GM10847 (cell line): Measurements from ENCODE around the gene TULP3.
A peak's percentile ranks its signal among the peaks of the same experiment; 100 is the strongest.

Source experiments
- POLR2A ChIP-seq: IDR thresholded peaks from 2 replicates; pipeline ENCODE4 v1.6.1; 2011; ENCODE audit not compliant: insufficient read length; ENCODE audit errors: extremely low read depth

The TULP3 gene

DNA sequence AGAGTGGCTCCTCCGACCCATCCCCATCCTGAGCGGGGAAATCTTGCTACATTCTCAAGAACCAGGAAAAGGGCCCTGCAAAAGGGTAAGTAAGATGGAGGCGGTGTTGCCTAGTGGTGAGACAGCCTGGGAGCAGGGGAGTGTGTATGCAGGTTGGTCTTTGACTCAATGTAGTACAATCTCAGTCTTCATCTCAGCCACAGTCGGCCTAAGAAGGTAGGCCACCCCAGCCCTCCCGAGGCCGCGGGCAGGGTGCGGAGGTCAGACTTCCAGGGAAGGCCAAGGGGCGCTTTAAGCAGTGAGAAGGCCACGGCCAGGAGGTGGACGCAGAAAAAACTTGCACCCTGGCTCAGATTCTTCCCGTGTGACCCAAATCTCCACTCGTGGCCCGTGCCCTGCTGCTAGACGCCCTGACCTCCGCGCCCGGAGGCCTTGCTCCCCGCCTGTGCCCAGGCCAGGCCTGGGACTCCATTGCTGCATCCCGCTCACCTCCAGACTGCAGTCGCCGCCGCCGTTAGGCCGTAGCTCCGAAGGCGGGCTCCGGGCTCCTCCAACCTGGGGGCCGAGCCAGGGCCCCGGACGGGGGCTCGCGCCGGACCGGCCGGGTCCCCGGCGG is 14.2 kb upstream of the TULP3 start:
- TF ChIP-seq POLR2A, result no peak

DNA sequence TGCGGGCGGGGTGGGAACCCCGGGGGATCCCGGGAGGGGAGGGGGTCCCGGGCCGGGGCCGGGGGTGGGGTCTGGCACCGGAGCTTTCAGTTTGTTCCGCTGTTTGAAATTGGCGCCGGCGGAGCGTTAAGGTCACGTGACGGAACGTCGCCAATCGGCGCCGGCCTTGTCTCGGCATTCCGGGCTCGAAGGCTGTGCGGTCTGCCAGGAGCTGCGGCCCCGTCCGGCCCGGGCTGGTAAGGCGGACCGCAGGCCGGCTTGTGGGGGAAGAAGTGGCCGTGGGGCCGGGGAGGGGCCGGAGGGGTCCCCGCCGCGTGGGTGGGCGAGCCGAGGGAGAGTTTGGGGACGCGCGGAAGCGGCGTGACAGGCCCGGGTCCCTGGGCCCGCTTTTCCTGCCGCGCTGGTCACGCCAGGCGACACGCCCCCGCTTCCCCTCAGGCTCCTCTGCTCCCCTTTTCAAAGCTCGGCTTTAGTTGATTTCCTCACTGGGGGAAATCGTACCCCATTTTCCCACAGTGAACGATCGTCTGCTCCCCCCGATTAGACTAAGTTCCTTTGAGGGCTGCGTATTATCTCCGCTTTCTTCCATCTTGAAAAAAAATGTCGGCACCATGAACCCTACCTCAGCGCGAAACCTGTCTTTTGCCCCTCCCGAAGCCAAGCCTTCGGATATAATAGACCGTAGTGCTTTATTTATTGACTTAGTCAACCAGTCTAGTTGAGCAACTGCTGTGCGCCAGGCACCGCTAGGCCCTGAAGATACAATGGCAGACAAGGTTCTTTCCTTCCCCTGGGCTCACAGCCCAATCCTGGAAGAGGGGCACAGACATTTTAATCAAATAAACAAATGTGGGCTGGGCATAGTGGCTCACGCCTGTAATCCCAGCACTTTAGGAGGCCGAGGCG is 13.4 kb upstream of the TULP3 start, which contains the start of the genes FOXM1 and RHNO1:
TSS of gene FOXM1 (minus strand) at position 128 of the 906 bp plus-strand sequence. CDS start 2,696 bp downstream, outside the sequence.
TSS of gene RHNO1 (plus strand) at position 177 of the 906 bp plus-strand sequence. CDS start 8,144 bp downstream, outside the sequence.
- TF ChIP-seq POLR2A, result peak; percentile 63

GRCh38 chr12:2877953-2878732 is 12.5 kb upstream of the TULP3 start:
- TF ChIP-seq POLR2A, result no peak

DNA sequence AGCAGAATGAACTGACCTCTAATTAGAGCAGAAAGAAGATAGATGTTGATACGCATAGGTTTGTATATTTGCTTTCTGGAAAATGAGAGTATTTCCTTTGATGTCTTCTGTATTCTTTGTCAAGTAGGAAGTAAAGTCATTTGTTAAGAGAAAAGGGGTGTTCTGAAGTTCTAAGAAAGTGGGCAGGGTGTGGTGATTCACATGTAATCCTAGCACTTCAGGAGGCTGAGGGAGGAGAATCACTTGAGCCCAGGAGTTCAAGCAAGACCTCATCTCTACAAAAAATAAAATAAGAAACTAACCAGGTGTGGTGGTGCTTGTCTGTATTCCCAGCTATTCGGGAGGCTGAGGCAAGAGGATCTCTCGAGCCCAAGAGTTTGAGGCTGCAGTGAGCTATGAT is 10.8 kb upstream of the TULP3 start:
- TF ChIP-seq POLR2A, result no peak

DNA sequence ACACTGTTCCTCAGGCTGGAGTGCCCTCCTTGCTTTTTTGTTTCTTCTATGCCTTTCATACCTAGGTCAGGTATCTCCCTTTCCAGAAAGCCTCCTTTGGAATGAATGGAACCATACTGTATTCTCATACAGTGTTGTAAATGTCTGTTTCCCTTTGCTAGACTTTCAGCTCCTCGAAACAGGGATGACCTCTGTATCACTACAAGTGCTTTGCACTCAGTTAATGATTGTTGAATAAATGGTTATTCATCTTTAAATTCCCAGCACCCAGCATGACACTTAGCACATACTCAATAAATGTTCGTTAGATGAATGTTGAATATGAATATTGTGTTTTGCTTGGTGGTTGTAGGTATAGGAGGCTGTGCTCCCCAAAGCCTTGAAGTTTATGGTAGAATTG is 5.9 kb upstream of the TULP3 start:
- no peak for TF ChIP-seq POLR2A

- no peak for TF ChIP-seq POLR2A
These were observed 3.8 kb upstream of the TULP3 start for GRCh38 chr12:2886768-2887450.

DNA sequence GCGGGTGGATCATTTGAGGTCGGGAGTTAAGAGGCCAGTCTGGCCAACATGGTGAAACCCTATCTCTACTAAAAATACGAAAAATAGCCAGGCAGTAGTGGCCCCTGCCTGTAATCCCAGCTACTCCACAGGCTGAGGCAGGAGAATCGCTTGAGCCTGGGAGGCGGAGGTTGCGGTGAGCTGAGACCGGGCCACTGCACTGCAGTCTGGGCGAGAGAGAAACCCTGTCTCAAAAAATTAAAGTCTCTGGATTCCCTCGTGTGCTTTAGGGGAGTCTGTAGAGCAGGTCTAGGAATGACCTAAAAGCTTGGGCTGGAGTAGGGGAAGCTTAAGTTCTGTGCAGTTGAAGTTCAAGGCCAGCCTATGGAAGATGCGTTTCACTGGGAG is 697 bp upstream of the TULP3 start:
- no peak for TF ChIP-seq POLR2A

DNA sequence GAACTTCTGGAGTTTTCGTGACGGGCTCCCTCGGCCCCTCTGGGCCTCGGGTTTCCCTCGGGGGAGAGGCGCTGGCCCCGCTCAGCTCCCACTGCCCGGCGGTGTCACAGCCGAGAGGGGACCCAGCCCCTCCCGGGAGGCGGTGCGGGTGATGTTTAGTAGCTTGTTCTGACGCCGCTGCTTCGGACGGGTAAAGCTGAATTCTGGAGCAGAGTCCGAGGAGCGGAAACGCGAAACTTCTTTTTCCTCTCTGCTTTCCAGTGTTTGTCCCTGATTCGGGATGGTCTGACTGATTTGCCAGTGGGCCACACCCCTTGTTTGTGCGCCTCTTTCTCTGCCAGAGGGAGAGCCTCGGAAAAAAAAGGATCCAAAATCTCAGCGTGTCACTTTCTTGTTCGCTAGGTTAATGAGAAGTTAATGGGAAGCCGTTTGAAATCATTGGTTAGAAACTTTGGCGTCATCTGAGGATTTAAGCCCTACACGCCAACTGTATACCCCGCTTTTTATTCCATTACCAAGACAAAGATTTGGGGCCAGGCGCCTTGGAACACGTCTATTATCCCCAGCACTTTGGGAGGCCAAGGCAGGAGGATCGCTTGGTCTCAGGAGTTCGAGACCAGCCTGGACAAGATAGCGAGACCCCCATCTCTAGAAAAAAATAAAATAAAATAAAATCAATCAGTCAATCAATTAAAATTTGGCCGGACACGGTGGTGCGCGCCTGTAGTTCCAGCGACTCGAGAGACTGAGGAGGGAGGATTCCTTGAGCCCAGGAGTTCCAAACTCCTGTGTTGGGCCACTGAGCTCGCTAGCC is 756 bp downstream of the TULP3 start:
- TF ChIP-seq POLR2A, result no peak

DNA sequence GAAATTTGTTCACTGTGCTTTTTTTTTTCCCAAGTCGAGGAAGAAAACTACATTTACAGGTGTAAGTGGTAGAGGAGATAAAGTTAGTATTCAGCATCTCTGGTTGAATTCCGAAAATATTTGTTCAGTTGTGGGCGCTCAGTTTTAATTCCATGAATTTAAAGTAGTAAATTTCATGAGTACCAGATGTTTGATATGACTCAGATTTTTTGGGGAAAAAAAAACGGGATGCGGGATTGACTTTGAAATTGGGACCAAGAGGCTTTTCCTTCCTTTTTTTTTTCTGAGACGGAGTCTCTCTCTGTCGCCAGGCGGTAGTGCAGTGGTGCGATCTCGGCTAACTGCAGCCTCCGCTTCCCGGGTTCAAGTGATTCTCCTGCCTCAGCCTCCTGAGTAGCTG is 1.6 kb downstream of the TULP3 start:
- no peak for TF ChIP-seq POLR2A

DNA sequence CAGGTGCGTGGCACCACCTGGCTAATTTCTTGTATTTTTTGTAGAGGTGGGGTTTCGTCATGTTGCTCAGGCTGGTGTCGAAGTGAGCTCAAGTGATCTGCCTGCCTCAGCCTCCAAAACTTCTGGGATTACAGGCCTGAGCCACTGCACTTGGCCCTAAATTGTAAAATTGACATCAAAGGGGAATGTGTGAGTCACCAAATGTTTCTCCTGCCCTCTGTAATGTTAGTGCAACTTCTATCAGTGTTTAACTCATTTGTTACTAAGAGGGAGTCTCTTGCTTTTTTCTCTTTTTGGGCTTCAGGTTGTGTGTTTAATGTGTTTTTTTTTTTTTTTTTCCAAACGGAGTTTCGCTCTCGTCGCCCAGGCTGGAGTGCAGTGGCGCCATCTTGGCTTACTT is 2.3 kb downstream of the TULP3 start:
- TF ChIP-seq POLR2A, result no peak

GRCh38 chr12:2895051-2895451 is 4.4 kb downstream of the TULP3 start:
- no peak for TF ChIP-seq POLR2A

DNA sequence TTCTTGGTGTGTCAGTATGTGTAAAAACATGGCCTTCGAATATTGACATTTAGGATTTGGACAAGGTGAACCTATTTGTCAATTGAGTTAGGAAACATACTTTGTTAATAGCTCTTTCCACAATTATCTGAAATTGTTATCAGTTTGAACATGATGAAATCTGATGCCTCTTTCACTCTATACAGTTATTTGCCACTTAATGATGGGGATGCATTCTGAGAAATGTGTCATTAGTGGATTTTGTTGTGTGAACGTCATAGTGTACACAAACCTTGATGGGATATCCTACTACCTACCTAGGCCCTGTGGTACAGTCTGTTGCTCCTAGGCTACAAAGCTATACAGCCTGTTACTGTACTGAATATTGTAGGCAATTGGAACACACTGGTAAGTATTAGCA is 4.8 kb downstream of the TULP3 start:
- TF ChIP-seq POLR2A, result no peak

- no peak for TF ChIP-seq POLR2A
These were observed 6.7 kb downstream of the TULP3 start for GRCh38 chr12:2897418-2897817.

- no peak for TF ChIP-seq POLR2A
These were observed 10.0 kb downstream of the TULP3 start for GRCh38 chr12:2900642-2901041.
